GM18511 (cell line): ENCODE measurements around the gene CCSER1.
"Not testable (repeated sequence)": the region's sequence is repeated elsewhere in the genome, so short reads cannot be mapped to it uniquely, and the experiment has no call there.

ENCODE experiments used
- ATAC-seq: cut with Tn5 transposase; IDR thresholded peaks from one replicate; pipeline ENCODE4 v1.9.1; 2021; ENCODE audit warnings: mild to moderate bottlenecking, moderate library complexity; ENCODE audit not compliant: unreplicated experiment

The CCSER1 gene

DNA sequence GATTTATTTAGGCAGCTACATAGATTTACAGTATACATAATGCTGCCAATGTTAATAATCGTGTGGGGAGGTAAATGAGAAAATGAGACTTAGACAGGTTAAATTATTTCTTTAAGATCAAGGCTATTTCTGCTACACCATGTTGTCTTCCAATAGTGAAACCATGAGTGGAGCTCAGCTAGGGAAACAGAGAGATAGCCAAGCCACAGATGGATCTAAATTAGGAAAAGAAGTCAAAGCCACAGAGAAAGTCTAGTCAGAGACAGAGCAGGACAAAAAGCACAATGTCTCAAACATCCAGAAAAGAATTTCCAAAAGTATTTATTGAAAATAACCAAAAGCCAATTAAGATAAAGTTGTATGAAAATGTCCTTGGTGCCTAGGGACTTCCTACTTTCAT, 1309.4 kb downstream of the CCSER1 start:
- no peak for ATAC-seq

DNA sequence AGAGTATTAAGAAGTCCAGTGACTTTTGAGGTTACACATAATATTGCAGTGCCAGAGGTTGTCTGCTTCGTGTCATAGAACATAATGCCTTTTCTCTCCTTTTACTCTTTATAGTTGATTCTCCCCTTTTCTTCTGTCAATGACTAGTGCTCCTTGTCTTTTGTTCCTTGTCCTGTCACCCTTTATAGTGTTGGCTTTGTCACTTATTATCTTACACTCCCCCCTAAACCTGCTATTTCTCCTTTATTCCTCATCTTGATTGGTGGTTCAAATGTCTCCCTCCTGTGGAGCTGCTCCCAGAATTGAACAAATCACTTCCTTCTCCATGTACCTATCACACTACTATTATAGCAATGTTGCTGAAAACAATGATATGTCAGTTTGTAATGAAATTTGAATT, 1320.0 kb downstream of the CCSER1 start:
- no peak for ATAC-seq

DNA sequence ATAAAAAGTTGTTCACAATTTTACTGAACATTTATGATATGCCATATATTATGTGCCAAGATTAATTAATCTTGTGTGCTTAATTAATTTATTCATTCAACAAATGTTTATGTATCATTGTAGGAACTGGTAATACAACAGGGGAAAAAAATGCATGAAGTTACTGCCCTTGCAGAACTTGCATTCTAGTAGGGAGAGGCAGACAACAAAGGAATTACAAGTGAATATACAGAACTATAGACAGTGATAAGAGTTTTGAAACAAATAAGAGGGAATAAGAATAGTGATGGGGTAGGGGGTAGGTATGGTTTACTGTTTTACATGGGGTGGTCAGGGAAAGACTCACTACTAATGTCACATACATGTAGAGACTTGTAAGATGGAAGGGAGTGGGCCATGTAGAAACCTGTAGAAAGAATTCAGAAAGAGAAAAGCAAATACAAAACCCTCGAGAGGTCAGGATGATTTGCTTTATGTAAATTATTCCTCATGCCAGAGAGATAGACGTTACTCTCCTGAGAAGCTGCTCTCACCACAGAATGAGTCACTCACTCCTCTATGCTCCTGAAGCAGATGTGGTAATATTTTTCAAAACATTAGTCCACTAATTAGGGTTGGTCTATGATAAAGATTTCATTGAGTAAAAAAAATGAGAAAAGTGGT, 1321.6 kb downstream of the CCSER1 start:
- ATAC-seq, result no peak

DNA sequence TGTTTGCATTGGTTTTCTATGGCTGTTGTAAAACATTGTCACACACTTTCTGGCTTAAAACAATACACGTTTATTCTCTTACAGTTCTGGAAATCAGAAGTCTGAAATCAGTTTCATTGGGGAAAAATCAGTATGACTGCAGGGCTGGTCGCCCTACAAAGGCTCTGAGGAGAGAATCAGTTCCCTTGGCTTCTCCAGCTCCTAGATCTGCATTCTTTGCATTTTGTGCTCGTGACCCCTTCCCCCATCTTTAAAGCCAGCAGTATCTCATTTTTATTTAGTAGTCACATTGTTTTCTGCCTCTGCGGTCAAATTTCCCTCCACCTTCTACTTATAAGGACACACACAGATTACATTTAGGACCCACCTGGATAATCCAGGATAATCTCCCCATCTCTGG, 1326.9 kb downstream of the CCSER1 start:
- no peak for ATAC-seq

DNA sequence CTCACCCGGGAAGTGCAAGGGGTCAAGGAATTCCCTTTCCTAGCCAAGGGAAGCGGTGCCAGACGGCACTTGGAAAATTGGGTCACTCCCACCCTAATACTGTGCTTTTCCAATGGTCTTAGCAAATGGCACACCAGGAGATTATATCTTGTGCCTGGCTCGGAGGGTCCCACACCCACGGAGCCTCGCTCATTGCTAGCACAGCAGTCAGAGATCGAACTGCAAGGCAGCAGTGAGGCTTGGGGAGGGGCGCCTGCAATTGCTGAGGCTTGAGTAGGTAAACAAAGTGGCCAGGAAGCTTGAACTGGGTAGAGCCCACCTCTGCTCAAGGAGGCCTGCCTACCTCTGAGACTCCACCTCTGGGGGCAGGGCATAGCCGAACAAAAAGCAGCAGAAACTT, 1335.4 kb downstream of the CCSER1 start:
- ATAC-seq, result not testable (repeated sequence)

DNA sequence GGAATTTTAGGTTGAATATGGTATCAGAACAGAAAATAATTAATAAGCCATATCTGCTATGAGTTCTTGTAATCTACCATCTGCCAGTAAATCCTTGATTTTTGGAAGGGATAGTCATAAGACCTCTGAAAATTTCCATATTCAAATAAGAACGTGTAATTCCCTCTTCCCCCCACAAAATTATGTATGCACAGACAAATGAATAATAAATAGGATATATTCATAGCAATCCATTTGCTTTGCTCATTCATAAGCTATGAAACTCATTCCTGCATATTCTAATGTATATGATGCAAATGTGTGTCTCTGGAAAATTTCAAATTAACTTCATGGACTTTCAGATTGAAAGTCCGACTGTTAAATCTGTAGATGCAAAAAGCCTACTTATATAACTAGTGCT, 1343.5 kb downstream of the CCSER1 start:
- ATAC-seq, result no peak

- no peak for ATAC-seq
Measured at GRCh38 chr4:91471280-91471679, 1344.1 kb downstream of the CCSER1 start.

GRCh38 chr4:91472046-91472445, 1344.9 kb downstream of the CCSER1 start:
- no peak for ATAC-seq

- ATAC-seq, result no peak
Measured at GRCh38 chr4:91485415-91485814, 1358.2 kb downstream of the CCSER1 start.

GRCh38 chr4:91488946-91489345, 1361.8 kb downstream of the CCSER1 start:
- ATAC-seq, result no peak

DNA sequence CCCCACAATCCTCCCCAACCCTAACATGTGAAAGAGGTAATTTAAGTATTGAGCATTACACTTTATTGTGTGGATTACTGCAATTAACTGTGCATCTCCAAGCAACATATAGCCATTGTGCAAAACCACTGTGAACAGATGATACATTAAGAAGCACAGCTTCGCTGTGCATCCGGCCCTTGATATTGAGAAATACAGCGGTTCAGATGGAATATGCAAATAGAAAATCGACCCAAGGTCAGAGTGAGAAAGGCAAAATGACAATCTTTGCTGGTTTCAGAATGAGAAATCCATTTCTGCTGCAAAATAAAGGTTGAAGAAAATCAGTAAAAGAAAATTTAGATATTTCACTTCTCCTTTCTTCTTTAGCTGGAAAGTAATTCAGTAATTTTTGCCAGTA, 1370.7 kb downstream of the CCSER1 start:
- peak; percentile 61 for ATAC-seq

GRCh38 chr4:91502365-91502764, 1375.2 kb downstream of the CCSER1 start:
- peak; percentile 58 for ATAC-seq

- ATAC-seq, result no peak
Measured at GRCh38 chr4:91513326-91513725, 1386.1 kb downstream of the CCSER1 start.

GRCh38 chr4:91519155-91519554, 1392.0 kb downstream of the CCSER1 start:
- ATAC-seq, result no peak

DNA sequence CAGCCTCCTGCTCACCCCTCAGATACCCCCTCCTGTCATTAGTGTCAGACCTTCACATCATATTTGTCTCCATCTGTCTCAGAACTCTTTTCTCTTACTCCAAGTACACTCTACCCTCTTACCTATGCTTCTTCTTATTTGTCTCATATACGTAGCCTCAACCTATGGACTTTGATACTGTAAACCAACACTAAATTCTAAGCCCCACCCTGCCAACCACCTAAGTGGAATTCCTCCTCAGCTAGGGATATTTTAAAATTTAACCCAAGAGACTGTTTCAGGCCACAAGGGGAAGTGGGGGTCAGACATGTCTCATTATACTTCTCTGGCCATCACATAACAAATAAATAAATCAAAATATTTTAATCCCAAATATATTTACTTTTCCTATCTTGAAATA, 1398.4 kb downstream of the CCSER1 start:
- ATAC-seq, result no peak

GRCh38 chr4:91527056-91527455, 1399.9 kb downstream of the CCSER1 start:
- no peak for ATAC-seq

- ATAC-seq, result no peak
Measured at GRCh38 chr4:91567594-91567993, 1440.4 kb downstream of the CCSER1 start.

- ATAC-seq, result no peak
Measured at GRCh38 chr4:91577864-91578263, 1450.7 kb downstream of the CCSER1 start.

GRCh38 chr4:91590260-91590659, 1463.1 kb downstream of the CCSER1 start:
- no peak for ATAC-seq

- ATAC-seq, result no peak
Measured at GRCh38 chr4:91592125-91592524, 1464.9 kb downstream of the CCSER1 start.

DNA sequence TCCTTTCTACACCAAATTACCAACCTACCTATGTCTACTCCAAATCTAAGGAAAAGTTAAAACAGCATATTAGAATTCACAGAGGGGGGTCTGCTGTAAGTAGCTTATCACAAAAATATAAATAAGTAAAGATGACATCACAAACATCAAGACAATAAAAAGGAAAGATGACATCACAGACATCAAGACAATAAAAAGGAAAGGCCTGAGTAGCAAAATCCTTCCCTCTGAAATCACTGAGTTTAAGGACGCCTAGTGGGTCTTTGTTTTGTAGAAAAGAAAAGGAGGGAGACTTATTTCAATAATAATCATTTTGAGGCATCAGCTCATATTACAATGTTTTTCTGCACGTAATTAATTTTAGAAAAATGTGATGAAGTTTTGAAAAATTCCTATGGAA, 1469.5 kb downstream of the CCSER1 start:
- ATAC-seq, result no peak

DNA sequence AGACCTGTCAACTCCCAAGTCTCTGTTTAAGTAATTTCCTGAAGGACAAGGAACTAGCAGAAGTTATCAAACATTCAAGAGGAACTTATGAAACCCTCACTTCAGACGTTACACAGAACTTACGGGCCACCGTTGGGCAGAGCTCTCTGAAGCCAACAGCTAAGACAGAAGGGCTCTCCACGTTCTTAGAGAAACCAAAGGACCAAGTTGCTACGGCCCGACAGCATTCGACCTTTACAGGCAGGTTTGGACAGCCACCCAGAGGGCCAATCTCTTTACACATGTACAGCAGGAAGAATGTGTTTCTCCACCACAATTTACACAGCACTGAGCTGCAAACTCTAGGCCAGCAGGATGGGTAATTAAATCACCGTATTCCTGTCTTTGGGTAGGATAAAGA, 1471.5 kb downstream of the CCSER1 start:
- no peak for ATAC-seq

GRCh38 chr4:91600301-91600700, 1473.1 kb downstream of the CCSER1 start:
- no peak for ATAC-seq
